ENCODE data around the gene NALCN. TPM values are rescaled to one million over a fixed set of nuclear protein-coding genes. Genes with fewer than 3 reads are reported as not detected.

NALCN gene
- total and polyA plus RNA-seq, 10 donors = 0.02 to 0.13 (median 0.09) TPM; not detected in 2

DNA sequence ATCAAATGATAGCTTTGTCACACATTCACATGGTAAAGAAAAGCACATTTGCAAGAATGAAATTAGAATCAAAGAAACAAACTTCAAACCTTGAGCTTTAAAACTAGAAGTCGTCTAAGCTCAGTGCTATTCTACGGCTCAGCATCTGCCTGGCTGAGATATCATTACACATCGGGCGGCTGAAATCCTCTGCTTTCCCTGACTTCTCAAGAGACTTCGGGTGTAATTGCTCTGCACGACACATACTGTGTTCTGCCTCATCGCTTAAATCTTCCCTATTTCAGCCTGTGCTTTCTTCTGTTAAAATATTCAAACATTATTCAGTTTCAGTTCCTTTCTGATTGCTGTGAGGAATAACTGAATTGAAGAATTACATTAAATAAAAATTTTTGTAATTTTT, 265.3 kb downstream of the NALCN start:
- H3K4me1 ChIP-seq = no peaks in the 10 kb centered on the region
- H3K36me3 ChIP-seq = no peaks in the 10 kb centered on the region
- no peak for TF ChIP-seq POLR2AphosphoS5 (IDR thresholded peaks at IDR 0.05)
- no peak for TF ChIP-seq POLR2A (IDR thresholded peaks at IDR 0.05)
- no peak for TF ChIP-seq CTCF (IDR thresholded peaks at IDR 0.05 in 8 of 11, conservative IDR thresholded peaks at IDR 0.05 in 3 of 11)
- H3K27me3 ChIP-seq (replicated peaks in 1 of 7) = peaks cover 0 to 62% (median 0%) of the 10 kb centered on the region in 7 donors
- DNase-seq = no peak
- no peak overlapping the region for H3K27ac ChIP-seq
- WGBS, 5 donors = 26 to 38% (median 30%) methylated on average over 7 of the region's 7 CpGs
- intact Hi-C loops (cut with DNase I; ENCODE audit: low total_unique reads) = loop anchor here (10.0 kb wide), 1 partner anchor 1404 kb away; no protein-coding TSS in a partner anchor
- no peak overlapping the region for H3K4me3 ChIP-seq
- H3K9me3 ChIP-seq = no peaks in the 10 kb centered on the region

GRCh38 chr13:101149735-101150384, 266.4 kb downstream of the NALCN start:
- WGBS, 5 donors = 34 to 39% (median 36%) methylated on average over 9 of the region's 9 CpGs
- H3K4me3 ChIP-seq = no peak overlapping the region
- TF ChIP-seq POLR2AphosphoS5 (IDR thresholded peaks at IDR 0.05) = no peak
- TF ChIP-seq CTCF (IDR thresholded peaks at IDR 0.05 in 8 of 11, conservative IDR thresholded peaks at IDR 0.05 in 3 of 11) = no peak
- no peak for TF ChIP-seq POLR2A (IDR thresholded peaks at IDR 0.05)
- H3K27me3 ChIP-seq (replicated peaks in 1 of 7) = peaks cover 0 to 69% (median 0%) of the 10 kb centered on the region in 7 donors
- H3K9me3 ChIP-seq = no peaks in the 10 kb centered on the region
- no peak overlapping the region for H3K27ac ChIP-seq
- intact Hi-C loops (cut with DNase I; ENCODE audit: low total_unique reads) = loop anchor here (10.0 kb wide), 1 partner anchor 1405 kb away; no protein-coding TSS in a partner anchor
- DNase-seq = no peak
- H3K4me1 ChIP-seq = no peaks in the 10 kb centered on the region
- no peaks in the 10 kb centered on the region for H3K36me3 ChIP-seq

- WGBS, 5 donors = 69 to 85% (median 74%) methylated on average over 7 of the region's 7 CpGs
- H3K36me3 ChIP-seq = no peaks in the 10 kb centered on the region
- no peaks in the 10 kb centered on the region for H3K9me3 ChIP-seq
- no peak overlapping the region for H3K4me3 ChIP-seq
- TF ChIP-seq POLR2A (IDR thresholded peaks at IDR 0.05) = no peak
- TF ChIP-seq POLR2AphosphoS5 (IDR thresholded peaks at IDR 0.05) = no peak
- TF ChIP-seq CTCF (IDR thresholded peaks at IDR 0.05 in 8 of 11, conservative IDR thresholded peaks at IDR 0.05 in 3 of 11) = no peak
- DNase-seq = no peak
- peaks cover 0 to 62% (median 0%) of the 10 kb centered on the region in 7 donors for H3K27me3 ChIP-seq (replicated peaks in 1 of 7)
- H3K4me1 ChIP-seq = no peaks in the 10 kb centered on the region
- no peak overlapping the region for H3K27ac ChIP-seq
- intact Hi-C loops (cut with DNase I; ENCODE audit: low total_unique reads) = no loop called here
Measured at GRCh38 chr13:101146101-101146898, 270.0 kb downstream of the NALCN start.
